Calu3 (cell line): Measurements from ENCODE around the gene APLN. TPM values are rescaled to one million over a fixed set of nuclear protein-coding genes. Genes with fewer than 3 reads are reported as not detected.

Source experiments
- BruUV-seq: library from RNA; stranded (reverse); fragments of 400-500 nt; replicated peaks from 2 replicates; lab custom pipeline; 2021; lab: Mats Ljungman, UMichigan
- CTCF ChIA-PET: fragments of 300-600 bp; sonication (Branson Sonifier 250); formaldehyde crosslinking; loops from one replicate; lab custom pipeline; 2022; ENCODE audit warnings: antibody characterized with exemption; lab: Charles Lee
- DNase-seq: peaks from one replicate; pipeline ENCODE4 v3.0.0; 2022
- H3K27ac Mint-ChIP-seq: one replicate; pipeline ENCODE4 v1.8.0; 2022; ENCODE audit warnings: mixed read lengths; ENCODE audit not compliant: unreplicated experiment
- H3K27me3 Mint-ChIP-seq: one replicate; pipeline ENCODE4 v1.8.0; 2022; ENCODE audit warnings: mixed read lengths; ENCODE audit not compliant: unreplicated experiment
- H3K36me3 Mint-ChIP-seq: one replicate; pipeline ENCODE4 v1.8.0; 2022; ENCODE audit warnings: mild to moderate bottlenecking, moderate library complexity, mixed read lengths; ENCODE audit not compliant: insufficient read depth, unreplicated experiment
- H3K4me1 Mint-ChIP-seq: one replicate; pipeline ENCODE4 v1.8.0; 2022; ENCODE audit warnings: mild to moderate bottlenecking, low read depth, mixed read lengths; ENCODE audit not compliant: unreplicated experiment
- H3K4me3 Mint-ChIP-seq: one replicate; pipeline ENCODE4 v1.8.0; 2022; ENCODE audit warnings: mild to moderate bottlenecking, low read depth, moderate library complexity, mixed read lengths; ENCODE audit not compliant: unreplicated experiment
- H3K9me3 Mint-ChIP-seq: one replicate; pipeline ENCODE4 v1.8.0; 2022; ENCODE audit warnings: low read depth, mixed read lengths; ENCODE audit not compliant: unreplicated experiment
- CTCF ChIP-seq: fragments of 200-600 bp; IDR thresholded peaks from one replicate; pipeline ENCODE4 v1.8.0; 2022; ENCODE audit warnings: antibody characterized with exemption; ENCODE audit not compliant: unreplicated experiment
- intact Hi-C: fragments of 100-400 bp; cut with micrococcal nuclease; formaldehyde crosslinking; loops from one replicate; pipeline ENCODE4 v1.10.0; 2022; ENCODE audit not compliant: unreplicated experiment
- total RNA-seq: library from RNA; stranded (reverse); gene quantifications from 2 replicates; pipeline ENCODE4 v1.2.3, GENCODE V29; 2022

The APLN gene
- total RNA-seq, 1 experiment from 2014 or later: 0.35 TPM

GRCh38 chrX:129663171-129663570 lies 8.4 kb upstream of the APLN start:
- CTCF ChIA-PET: no interaction called here
- TF ChIP-seq CTCF: no peak
- H3K9me3 Mint-ChIP-seq: no peaks in the 10 kb centered on the region
- no peaks in the 10 kb centered on the region for H3K36me3 Mint-ChIP-seq
- no peak for DNase-seq
- no TSS peak for BruUV-seq
- H3K4me1 Mint-ChIP-seq: peaks cover 43% of the 10 kb centered on the region
- H3K27ac Mint-ChIP-seq: peak overlapping the region; percentile 7
- H3K4me3 Mint-ChIP-seq: no peak overlapping the region
- intact Hi-C loops: no loop called here
- no peaks in the 10 kb centered on the region for H3K27me3 Mint-ChIP-seq

- intact Hi-C loops: no loop called here
- no peak for TF ChIP-seq CTCF
- no peaks in the 10 kb centered on the region for H3K27me3 Mint-ChIP-seq
- CTCF ChIA-PET: interaction anchor here (1.6 kb wide), 1 partner anchor 17 kb away, joined by 3 read pairs; no protein-coding TSS in a partner anchor
- no peaks in the 10 kb centered on the region for H3K9me3 Mint-ChIP-seq
- no peaks in the 10 kb centered on the region for H3K36me3 Mint-ChIP-seq
- no peak overlapping the region for H3K4me3 Mint-ChIP-seq
- H3K4me1 Mint-ChIP-seq: peaks cover 40% of the 10 kb centered on the region
- no TSS peak for BruUV-seq
- H3K27ac Mint-ChIP-seq: no peak overlapping the region
- DNase-seq: no peak
These were observed 6.6 kb upstream of the APLN start for GRCh38 chrX:129661369-129661768.

- no TSS peak for BruUV-seq
- Mint-ChIP-seq H3K27ac (no peak overlapping the region), H3K4me1 (peaks cover 32% of the 10 kb centered on the region), H3K36me3 (no peaks in the 10 kb centered on the region), H3K27me3 (peaks cover 8% of the 10 kb centered on the region), H3K4me3 (no peak overlapping the region), H3K9me3 (no peaks in the 10 kb centered on the region)
- intact Hi-C loops: no loop called here
- no peak for TF ChIP-seq CTCF
- CTCF ChIA-PET: no interaction called here
- DNase-seq: no peak
These were observed 5.1 kb upstream of the APLN start for GRCh38 chrX:129659861-129660260.

GRCh38 chrX:129659141-129659540 lies 4.4 kb upstream of the APLN start:
- Mint-ChIP-seq H3K4me1 (peaks cover 29% of the 10 kb centered on the region), H3K36me3 (peaks cover 4% of the 10 kb centered on the region), H3K27me3 (peaks cover 8% of the 10 kb centered on the region), H3K27ac (no peak overlapping the region), H3K9me3 (no peaks in the 10 kb centered on the region), H3K4me3 (no peak overlapping the region)
- CTCF ChIA-PET: no interaction called here
- intact Hi-C loops: no loop called here
- no peak for DNase-seq
- TF ChIP-seq CTCF: no peak
- no TSS peak for BruUV-seq
